ENCODE data around the gene PKNOX2.

The PKNOX2 gene

DNA sequence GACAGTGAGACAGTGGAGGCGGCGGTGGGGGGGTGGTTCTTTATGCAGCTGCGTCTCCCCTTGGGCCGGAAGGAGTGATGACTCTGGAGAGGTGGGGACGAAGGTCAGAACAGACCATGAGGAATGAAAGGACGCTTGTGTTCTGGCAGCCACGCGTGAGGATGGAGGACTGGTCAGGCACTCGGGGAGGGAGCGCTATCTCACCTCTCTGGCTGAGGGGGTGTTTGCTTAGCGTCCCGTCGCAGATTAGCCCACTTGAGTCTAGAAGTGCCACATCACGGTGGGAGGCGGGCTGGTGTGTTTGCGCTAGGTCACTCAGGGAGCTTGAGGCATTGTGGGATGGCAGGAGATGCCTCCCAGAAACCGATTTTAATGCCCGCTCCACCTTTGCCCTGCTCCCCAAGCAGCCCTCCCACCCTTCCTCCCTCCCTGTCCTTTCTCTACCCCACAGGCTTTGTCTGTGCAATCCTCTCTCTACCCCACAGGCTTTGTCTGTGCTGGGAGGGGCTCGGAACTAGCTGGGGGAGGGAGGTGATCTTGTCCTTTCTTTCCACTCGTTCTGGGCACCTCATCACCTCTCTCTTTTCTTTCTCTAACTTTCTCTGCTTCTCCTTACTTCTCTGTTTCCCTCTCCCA, 97.8 kb downstream of the PKNOX2 start:
- no peak for DNase-seq (ENCODE audit: low read depth in 2 of 2)

DNA sequence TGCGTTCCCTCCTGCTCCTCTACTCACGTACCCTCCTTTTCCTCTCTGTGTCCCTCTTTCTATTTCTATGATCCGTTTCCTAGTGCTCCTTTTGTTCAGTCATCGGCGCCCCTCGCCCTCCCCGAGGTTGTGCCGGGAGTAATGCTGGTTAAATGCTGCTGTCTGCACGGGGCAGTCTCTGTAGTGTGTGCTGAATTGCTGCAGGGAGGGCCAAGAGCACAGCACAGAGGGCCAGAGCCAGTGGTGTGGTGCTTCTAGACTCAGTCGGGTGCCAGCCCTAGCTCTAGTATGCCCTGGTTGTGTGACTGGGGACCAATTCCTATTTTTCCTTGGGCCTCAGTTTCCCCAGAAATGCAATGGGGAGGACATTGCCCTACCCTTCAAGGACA, 98.3 kb downstream of the PKNOX2 start:
- DNase-seq (ENCODE audit: low read depth in 2 of 2): no peak

DNA sequence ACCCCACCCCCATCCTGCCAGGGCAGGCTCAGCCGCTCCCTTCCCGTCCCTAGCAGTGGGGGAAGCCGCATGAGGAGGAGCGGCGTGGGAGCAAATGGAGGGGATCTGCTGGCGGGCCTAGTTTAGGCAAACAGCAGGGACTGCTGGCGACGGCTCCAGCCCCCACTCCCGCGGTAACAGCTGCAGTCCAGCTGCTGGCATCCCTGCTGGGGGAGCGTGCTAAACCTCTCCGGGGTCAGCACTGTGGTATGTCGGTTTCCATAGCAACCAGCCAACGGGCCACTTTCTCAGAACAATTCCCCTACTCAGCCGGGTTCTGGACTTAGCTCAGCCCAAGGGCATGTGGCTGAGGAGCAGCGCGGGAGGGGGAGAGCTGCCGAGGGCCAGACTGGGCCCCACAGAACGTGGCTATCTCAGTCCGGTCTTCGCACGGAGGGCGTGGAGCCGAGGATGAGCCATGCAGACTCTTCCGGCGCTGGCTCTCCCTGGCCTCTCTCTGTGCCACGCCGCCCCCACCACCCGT, 98.8 kb downstream of the PKNOX2 start:
- no peak for DNase-seq (ENCODE audit: low read depth in 2 of 2)

DNA sequence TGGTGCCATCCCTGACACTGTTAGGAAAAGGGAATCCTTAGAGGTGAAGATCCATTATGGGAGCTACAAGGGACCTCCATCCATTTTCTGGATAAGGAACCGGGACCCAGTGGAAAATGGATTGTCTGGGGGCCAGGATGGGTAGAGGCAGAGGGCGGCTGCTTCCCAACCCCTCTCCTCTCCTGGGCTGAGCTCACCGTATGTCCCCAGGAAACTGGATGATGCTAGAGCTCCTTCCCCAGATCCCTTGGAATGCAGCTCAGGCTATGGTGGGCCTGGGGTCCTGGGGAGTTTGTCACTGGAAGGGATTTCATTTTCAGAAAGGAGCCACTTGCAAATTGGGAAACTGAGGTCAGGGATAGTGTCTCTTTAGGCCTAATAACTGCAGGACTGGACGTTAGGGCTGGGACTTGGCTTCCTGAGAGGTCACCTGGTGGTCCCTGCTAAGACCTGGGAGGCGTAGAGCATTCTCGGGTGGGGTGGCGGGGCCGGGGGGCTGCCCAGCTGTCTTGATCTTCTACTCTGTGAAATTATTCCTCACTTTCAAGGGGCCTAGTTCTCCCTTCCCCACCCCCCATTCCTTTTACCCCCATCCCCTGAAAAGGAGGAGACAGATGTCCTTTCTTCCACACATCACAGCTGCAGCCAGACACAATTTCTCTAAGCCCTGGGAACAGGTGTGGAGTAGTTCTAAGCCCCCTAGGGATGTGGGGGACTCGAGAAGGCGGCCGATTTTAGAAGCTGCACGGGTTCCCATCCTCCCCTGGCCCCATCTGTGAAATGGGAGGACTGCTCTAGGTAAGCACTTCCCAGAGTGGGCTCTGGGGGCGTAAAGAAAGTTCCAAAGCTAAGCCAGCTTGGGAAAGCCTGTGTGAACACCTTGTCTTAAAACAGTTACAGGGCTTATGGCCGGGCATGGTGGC, 99.8 kb downstream of the PKNOX2 start:
- DNase-seq (ENCODE audit: low read depth in 2 of 2): no peak

DNA sequence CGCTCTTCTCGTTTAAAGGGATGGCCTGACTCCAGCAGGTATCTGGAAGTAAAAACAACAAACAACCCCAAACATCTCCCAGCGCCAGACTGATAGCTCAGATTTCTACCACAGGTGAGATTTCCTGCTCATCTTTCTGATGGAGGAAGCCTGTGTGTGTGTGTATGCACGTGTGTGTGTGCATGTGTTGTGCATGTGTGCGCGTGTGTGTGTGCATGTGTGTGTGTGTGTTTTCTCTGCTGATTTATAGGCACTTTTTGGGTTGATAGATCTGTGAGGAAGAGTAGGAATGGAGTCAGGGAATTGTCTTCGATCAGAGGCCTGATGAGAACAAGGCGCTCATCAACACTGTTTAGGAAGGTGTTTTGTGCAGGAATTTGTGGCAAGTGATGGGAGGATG, 103.0 kb downstream of the PKNOX2 start:
- DNase-seq (ENCODE audit: low read depth in 2 of 2): no peak

DNA sequence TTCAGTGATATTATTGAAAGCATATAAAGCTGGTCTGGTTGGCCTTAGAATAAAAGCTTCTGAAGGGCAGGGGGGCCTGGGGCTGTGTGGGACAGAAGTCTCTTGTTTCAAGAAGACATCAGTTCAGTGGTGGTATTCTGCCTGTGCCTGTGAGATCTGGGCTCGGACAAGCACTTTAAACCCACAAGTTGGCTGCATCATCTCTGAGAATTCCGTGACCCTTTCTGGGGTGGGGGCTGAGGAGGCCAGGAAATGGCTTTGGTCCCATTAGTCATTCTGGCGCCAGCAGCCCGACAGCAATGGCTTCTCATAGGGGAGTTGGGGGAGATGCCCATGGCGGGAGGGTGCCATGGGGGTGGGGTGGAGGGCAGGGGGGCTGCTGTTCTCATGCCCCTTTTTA, 104.1 kb downstream of the PKNOX2 start:
- no peak for DNase-seq (ENCODE audit: low read depth in 2 of 2)

DNA sequence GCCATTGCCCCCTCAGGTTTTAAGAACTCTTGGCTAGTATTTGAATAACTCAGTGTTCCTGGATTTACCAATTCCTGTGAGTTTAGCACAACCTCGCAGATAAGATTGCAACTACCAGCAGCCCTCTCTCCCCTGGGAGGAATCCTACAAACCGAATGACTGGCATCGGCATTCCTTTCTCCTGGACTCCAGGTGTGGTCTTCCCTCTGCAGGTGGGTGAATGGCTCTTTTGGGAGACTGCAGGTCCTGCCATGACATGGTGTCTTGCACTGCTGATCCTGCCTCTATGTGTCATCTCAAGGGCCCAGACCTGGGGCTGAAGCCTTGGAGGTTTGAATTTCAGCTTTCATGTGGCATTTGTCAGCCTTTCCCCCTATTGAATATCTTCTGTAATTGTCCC, 105.6 kb downstream of the PKNOX2 start:
- no peak for DNase-seq (ENCODE audit: low read depth in 2 of 2)

DNA sequence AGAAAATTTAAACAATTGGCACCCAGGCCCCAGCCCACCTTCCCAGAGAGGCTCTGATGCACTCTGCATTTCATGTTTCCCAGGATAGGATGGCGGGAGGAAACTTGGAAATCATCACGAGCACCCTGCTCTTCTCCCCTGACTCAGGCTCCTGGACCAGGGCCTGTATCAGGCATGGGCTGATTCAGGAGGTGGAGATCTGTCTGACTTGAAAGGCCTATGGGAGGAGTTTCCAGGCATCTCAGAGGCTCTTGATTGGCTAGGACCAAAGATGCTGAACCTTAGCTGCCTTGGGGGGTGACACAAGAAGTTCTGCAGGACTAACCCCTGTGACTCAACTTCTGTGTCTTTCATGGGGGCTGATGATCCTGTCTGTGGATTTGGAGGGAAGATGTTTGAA, 106.2 kb downstream of the PKNOX2 start:
- no peak for DNase-seq (ENCODE audit: low read depth in 2 of 2)

DNA sequence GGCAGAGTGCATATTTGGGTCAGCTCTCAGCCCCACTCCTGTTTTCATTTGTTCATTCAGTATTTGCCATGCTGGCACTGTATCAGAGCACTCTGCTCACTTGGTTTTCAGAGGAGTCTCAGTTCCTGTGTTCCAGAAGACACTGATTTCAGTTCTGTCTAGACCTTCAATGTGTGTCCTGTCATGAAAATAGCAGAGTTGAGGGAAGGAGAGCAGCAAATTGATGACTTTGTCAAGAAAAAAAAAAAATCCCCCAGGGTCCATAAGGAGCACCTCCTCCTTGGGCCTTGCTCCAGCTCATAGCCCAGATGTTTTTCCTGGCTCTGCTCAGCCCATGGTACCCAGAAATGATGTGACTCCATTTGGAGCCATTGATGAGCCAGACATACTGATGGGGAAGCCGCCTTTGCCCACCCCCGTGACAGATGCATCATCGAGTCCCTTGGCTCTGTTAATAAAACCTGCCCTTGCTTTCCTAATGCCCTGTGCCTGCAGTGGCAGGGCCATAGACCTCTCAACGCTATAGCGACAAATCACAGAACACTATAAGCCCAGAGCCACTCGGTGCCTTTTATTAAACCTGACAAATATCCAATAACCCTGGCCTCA, 107.0 kb downstream of the PKNOX2 start:
- no peak for DNase-seq (ENCODE audit: low read depth in 2 of 2)

DNA sequence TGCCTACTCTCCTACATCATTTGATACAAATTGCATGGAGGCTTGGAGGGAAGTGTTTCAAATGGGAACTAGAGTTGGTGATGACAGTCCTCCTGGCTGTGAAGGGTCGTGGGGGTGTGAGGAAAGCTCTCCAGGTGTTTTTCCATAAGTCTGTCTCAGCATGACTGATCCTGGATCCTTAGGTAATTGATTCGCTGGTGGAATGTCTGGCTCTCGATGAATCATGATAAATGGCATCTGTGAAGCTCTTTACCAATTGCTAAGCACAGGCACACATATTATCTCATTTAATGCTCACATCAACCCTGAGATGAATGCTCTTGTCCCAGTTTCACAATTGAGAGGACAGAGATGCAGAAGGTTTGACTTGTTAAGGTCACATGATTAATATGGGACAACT, 107.5 kb downstream of the PKNOX2 start:
- DNase-seq (ENCODE audit: low read depth in 2 of 2): no peak

DNA sequence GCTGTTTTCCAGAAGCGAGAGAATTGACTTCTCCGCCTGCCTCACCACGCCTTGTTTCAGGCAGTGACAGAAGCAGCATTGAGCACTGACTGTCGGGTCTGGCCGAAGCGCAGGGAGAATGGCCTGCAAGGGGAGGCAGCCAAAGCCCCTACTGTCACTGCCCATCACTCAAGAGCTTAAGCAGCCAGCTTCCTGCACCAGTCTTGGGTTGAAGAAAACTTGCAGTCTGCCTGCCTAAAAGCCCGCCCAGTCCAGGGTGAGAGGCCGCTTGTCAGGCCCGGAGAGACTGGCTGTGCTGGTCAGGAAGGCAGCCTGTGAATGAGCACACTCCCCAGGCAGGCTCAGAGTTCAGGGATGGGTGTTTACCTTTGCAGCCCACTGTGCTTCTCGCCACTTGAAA, 108.3 kb downstream of the PKNOX2 start:
- DNase-seq (ENCODE audit: low read depth in 2 of 2): no peak

DNA sequence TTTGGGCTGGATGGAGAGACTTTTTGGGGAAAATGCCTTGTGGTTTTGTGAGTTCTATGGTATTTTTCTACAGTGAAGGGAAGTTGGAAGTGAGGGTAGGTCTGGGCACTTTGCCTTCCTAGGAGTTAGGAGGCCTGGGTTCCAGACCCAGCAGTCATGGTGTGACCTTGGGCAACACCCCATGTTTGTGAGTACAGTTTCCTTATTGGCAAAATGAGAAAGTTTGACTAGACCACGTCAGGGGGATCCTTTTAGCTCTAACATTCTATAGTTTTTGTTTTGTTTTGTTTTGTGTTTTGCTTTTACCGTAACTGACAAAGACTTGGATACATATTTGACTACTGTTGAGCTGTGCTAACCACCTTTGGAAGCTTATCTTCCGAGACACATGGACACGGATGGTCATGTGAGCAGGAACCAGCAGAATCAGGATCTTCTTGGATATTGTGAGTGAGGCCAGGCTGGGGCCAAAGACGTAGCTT, 109.0 kb downstream of the PKNOX2 start:
- no peak for DNase-seq (ENCODE audit: low read depth in 2 of 2)

DNA sequence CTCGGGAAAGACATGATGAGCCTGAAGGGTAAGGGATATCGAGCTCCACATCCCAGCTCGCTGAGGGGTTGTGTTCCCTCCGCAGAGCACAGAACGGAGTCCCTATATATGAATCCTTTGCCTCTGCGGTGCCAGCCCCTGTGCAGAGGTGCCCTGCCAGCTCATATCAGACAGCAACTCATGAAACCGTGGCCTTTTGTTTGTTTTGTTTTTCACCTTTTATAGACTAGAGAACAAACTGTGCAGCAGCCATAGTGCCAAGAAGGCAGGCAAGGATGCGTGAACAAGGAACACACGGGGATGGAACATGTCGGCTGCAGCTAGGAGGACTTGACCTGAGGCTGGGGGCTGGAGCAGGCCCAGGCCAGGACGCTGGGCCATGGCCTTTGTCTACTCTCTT, 109.8 kb downstream of the PKNOX2 start:
- DNase-seq (ENCODE audit: low read depth in 2 of 2): no peak

DNA sequence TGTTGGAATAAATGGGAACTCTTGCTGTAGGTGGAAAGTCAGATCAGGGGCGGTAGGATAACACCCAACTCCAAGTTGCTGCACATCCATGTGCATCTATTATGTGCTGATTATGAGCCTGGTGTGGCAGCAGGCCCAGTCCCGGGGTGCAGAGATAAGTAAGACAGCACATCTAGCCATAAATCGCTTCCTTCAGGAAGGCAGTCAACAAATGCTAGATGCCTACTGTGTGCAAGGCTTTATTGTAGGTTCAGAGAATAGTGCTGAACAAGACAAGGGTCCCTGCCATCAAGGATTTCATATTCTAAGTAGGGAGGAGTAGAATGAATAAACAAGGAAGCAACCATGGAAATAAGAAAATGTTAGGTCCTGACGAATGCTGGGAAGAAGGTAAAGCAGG, 110.2 kb downstream of the PKNOX2 start:
- DNase-seq (ENCODE audit: low read depth in 2 of 2): no peak

DNA sequence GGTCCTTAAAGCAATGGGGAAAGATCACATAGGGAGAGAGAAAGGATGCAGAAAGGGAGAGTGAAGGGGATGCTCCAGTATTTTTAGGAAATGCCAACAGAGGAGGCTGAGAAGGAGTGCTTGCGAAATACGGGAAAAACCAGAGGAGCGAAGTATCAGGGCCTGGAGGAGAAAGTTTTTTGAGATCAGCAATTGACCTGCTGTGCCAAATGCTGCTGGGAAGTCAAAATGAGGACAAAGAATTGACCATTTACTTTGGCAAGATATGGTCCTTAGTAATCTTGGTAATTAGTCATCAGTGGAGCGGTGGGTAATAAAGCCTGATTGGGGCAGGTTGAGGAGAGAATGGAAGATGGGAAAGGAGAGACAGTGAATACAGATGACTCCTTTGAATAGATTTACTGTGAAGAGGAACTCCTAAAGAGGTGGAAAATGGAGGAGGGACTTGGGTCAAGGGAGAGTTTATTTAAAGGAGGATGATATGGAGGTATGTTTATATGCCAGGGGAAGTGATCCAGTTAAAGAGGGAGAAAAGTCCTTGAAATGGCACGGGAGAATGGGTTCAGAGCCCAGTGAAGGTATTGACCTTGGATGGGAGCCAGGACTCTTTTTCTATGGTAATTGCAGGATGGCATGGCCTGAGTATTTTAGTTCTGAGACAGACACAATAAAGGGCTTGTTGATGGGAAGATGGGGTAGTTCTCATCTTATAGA, 111.5 kb downstream of the PKNOX2 start:
- DNase-seq (ENCODE audit: low read depth in 2 of 2): no peak

DNA sequence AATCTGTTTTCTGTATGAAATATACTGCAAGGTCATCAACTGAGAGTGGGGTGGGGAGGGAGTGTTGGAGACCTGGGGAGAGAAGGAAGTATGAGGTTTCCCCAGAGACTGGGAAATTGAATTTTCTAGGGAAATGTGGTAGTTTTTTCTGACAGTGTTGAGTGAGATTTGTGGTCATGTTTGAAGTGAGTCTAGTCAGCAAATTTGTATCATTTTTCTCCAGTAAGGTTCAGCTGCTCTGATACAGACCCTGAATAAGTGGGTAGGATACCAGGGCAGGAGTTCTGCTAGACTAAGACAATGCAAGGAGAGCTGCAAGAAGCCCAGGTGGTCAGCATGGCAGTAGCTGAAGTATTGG, 112.0 kb downstream of the PKNOX2 start:
- DNase-seq (ENCODE audit: low read depth in 2 of 2): no peak

DNA sequence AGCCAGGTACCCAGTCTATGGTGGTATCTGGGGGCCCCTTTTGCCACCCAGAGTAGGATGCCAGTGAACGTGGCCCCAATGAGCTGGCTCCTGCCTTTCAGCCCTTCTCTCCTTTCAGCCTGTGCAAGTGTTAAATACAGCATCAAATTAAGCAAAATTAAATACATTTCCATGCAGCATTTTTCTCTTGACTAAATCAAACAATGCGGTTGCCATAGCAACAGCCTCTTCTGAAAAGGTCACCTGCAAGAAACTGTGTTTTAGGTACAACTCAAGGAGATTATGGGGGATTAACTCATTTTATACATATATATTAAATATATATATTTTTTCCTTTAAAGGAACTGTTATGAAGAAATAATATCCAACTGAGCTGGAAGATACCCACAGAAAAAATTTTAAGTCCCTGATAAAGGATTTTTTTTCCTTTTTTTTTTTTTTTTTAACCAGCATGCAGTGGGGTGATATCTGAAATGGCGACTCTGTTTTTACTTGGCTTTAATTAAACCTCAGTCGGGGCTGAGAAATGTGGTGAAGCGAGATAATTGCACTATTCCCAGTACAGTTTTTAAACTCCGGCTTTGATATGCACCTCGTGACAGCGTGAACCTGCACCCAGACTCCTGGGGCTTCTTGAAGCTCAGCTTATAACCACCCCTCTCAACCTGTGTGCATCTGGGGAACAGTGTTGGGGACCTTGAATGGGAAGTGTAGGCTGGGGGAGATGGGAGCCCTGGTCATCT, 115.3 kb downstream of the PKNOX2 start:
- DNase-seq (ENCODE audit: low read depth in 2 of 2): no peak

DNA sequence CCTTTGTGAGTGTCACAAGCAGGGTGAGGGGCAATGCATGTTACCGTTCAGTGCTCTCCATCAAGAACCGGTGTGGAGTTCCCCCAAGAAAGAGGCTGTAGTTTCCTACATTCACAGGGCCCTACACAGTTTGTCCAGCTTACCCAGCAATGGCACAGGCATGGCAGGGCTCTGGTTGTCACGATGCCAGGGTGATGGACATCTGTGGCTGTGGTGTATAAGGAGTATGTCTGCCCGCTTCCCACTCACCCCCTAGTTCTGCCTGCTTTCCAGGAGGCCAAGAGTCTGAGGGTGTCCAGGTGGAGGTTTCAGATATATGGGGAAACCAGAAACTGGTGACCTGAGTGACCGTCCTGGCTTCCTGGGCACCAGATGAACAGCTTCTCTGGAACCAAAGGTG, 116.1 kb downstream of the PKNOX2 start:
- no peak for DNase-seq (ENCODE audit: low read depth in 2 of 2)

DNA sequence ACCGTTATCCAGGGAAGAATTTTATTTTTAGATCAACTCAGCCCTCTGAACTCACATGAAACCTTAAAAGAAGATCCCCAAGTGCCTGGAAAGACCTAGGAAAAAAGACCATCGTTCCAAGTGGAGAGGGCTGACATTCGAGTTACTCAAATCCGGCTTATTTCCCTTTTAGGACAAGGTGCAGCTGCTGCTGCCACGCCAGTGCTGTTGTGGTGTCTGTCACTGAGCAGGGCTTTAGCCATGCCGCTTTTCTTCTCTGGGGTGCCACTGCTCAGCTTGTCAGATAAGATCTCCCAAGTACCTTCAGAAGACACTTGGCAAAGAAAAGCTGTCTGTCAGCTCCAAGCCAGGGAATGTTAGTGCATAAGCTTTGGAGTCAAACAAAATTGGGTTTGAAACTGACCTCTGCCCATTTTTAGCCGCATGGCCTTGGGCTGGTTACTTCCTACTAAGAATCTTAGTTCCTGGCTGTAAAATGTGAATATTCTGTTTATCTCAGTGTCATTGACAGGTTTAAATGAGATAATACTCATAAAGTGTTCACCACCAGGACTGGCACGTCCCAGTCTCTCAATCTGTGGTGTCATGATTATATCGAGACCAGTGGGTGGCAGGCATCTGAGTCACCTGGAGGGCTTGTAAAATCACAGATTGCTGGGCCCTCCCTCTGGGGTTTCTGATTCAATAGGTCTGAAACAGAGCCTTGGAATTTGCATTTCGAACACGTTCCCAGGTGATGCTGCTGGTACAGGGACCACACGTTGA, 117.5 kb downstream of the PKNOX2 start:
- no peak for DNase-seq (ENCODE audit: low read depth in 2 of 2)

DNA sequence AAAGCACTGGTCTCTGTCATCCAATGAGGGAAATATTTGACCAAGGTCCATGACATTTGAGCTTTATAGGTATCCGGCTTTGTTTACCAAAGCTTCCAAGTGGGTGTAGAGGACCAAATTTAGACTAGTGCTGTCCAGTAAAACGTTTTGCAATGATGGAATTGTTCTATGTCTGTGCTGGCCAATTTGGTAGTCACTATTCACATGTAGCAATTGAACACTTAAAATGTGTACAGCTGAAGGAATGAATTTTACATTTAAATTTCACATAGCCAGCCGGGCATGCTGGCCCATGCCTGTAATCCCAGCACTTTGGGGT, 118.0 kb downstream of the PKNOX2 start:
- DNase-seq (ENCODE audit: low read depth in 2 of 2): no peak

Data from stimulated activated CD8-positive, alpha-beta memory T cell treated with anti-CD3 and anti-CD28 coated beads, Interleukin-2, amount 100 ng/mL, for 1 hour (primary cell).